Measurements from ENCODE around the gene ZNF10. TPM values are rescaled to one million over a fixed set of nuclear protein-coding genes. Genes with fewer than 3 reads are reported as not detected.
A peak's percentile ranks its signal among the peaks of the same experiment; 100 is the strongest.

The ZNF10 gene
- total and polyA plus RNA-seq, 4 donors: 1.8 to 5.6 (median 4.3) TPM

DNA sequence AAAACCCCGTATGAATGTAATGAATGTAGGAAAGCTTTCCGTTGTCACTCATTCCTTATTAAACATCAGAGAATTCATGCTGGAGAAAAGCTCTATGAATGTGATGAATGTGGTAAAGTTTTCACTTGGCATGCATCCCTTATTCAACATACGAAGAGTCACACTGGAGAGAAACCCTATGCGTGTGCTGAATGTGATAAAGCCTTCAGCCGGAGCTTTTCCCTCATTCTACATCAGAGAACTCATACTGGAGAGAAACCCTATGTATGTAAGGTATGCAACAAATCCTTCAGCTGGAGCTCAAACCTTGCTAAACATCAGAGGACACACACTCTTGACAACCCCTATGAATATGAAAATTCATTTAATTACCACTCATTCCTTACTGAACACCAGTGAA is 24.2 kb upstream of the ZNF10 start:
- no peaks in the 10 kb centered on the region for H3K4me1 ChIP-seq (ENCODE audit: control insufficient read depth in 4 of 4, insufficient read depth in 4 of 4, low read length in 3 of 4)
- H3K36me3 ChIP-seq (ENCODE audit: control insufficient read depth in 4 of 4, insufficient read depth in 3 of 4, low read depth in 1 of 4, low read length in 3 of 4): peaks cover 6 to 60% (median 54%) of the 10 kb centered on the region in 4 donors
- no peak overlapping the region for H3K27ac ChIP-seq (ENCODE audit: low read depth in 1 of 2, low read length in 2 of 2)
- TF ChIP-seq REST (IDR thresholded peaks at IDR 0.05) (no peak), YY1 (IDR thresholded peaks at IDR 0.05) (no peak), EGR1 (IDR thresholded peaks at IDR 0.05; ENCODE audit: low read depth in 2 of 2) (no peak), MAX (IDR thresholded peaks at IDR 0.05) (no peak), SP1 (IDR thresholded peaks at IDR 0.05) (no peak), ZBTB33 (IDR thresholded peaks at IDR 0.05) (no peak), HNF4G (IDR thresholded peaks at IDR 0.05) (no peak), JUND (IDR thresholded peaks at IDR 0.05) (no peak), NR2F2 (IDR thresholded peaks at IDR 0.05) (no peak), GABPA (IDR thresholded peaks at IDR 0.05 in 1 of 2, conservative IDR thresholded peaks at IDR 0.05 in 1 of 2) (no peak)
- TF ChIP-seq, protein P1, sequence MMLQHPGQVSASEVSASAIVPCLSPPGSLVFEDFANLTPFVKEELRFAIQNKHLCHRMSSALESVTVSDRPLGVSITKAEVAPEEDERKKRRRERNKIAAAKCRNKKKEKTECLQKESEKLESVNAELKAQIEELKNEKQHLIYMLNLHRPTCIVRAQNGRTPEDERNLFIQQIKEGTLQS (IDR thresholded peaks at IDR 0.05): no peak
- WGBS: 97% methylated on average over 5 of the region's 5 CpGs
- H3K27me3 ChIP-seq (ENCODE audit: control insufficient read depth in 4 of 4, insufficient read depth in 4 of 4, low read length in 3 of 4): no peaks in the 10 kb centered on the region
- peaks cover 49 to 95% (median 80%) of the 10 kb centered on the region in 4 donors for H3K9me3 ChIP-seq (ENCODE audit: control insufficient read depth in 4 of 4, low read length in 3 of 4)
- H3K4me3 ChIP-seq (ENCODE audit: low read depth in 1 of 3, low read length in 3 of 3): peak overlapping the region in 2 of 3 donors; percentile 66 to 79
- DNase-seq (ENCODE audit: low spot score): no peak
- no peak overlapping the region for H3K9ac ChIP-seq (ENCODE audit: low read depth in 1 of 2, low read length in 2 of 2)

DNA sequence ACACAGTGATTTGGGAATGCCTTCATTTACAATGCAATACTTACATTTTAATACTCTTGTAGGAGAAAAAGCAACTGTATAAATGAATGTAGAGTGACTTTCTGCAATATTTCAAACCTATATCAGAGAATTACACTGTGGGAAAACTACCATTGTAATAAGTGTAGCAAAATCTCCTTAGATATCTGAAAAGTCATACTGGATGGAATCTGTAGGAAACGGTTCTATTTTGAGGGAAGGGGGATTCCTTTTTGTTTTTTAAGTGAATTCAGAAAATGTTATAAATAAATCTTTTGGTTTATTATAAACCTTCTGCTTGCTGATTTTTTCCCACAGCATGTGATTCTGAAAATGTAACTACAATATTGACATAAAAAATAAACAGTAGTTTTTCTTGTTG is 23.3 kb upstream of the ZNF10 start:
- Histone ChIP-seq H3K36me3 (ENCODE audit: control insufficient read depth in 4 of 4, insufficient read depth in 3 of 4, low read depth in 1 of 4, low read length in 3 of 4) (peaks cover 4 to 54% (median 47%) of the 10 kb centered on the region in 4 donors), H3K4me1 (ENCODE audit: control insufficient read depth in 4 of 4, insufficient read depth in 4 of 4, low read length in 3 of 4) (no peaks in the 10 kb centered on the region), H3K9me3 (ENCODE audit: control insufficient read depth in 4 of 4, low read length in 3 of 4) (peaks cover 49 to 94% (median 78%) of the 10 kb centered on the region in 4 donors), H3K9ac (ENCODE audit: low read depth in 1 of 2, low read length in 2 of 2) (no peak overlapping the region), H3K27me3 (ENCODE audit: control insufficient read depth in 4 of 4, insufficient read depth in 4 of 4, low read length in 3 of 4) (no peaks in the 10 kb centered on the region), H3K27ac (ENCODE audit: low read depth in 1 of 2, low read length in 2 of 2) (no peak overlapping the region), H3K4me3 (ENCODE audit: low read depth in 1 of 3, low read length in 3 of 3) (peak overlapping the region in 2 of 3 donors; percentile 66 to 79)
- WGBS: 97% methylated on average over 1 of the region's 1 CpG
- no peak for DNase-seq (ENCODE audit: low spot score)
- TF ChIP-seq HNF4A (conservative IDR thresholded peaks at IDR 0.05): no peak
- no peak for TF ChIP-seq NR2F2 (IDR thresholded peaks at IDR 0.05)
- no peak for TF ChIP-seq ZBTB33 (IDR thresholded peaks at IDR 0.05)
- TF ChIP-seq YY1 (IDR thresholded peaks at IDR 0.05): no peak
- TF ChIP-seq, protein P1 (IDR thresholded peaks at IDR 0.05): no peak
- no peak for TF ChIP-seq FOXA1 (IDR thresholded peaks at IDR 0.05)
- no peak for TF ChIP-seq REST (IDR thresholded peaks at IDR 0.05)
- TF ChIP-seq RXRA (IDR thresholded peaks at IDR 0.05): no peak
- TF ChIP-seq SP1 (IDR thresholded peaks at IDR 0.05): no peak
- no peak for TF ChIP-seq TAF1 (conservative IDR thresholded peaks at IDR 0.05)
- TF ChIP-seq MAX (IDR thresholded peaks at IDR 0.05): no peak
- TF ChIP-seq FOXA2 (IDR thresholded peaks at IDR 0.05): no peak
- no peak for TF ChIP-seq GABPA (IDR thresholded peaks at IDR 0.05 in 1 of 2, conservative IDR thresholded peaks at IDR 0.05 in 1 of 2)
- no peak for TF ChIP-seq RAD21 (IDR thresholded peaks at IDR 0.05)
- no peak for TF ChIP-seq HNF4G (IDR thresholded peaks at IDR 0.05)
- TF ChIP-seq JUND (IDR thresholded peaks at IDR 0.05): no peak
- no peak for TF ChIP-seq EGR1 (IDR thresholded peaks at IDR 0.05; ENCODE audit: low read depth in 2 of 2)

Measured in liver (tissue), 9 donors.